22Rv1 (cell line): ENCODE data around the gene RRP1B.
A peak's percentile ranks its signal among the peaks of the same experiment; 100 is the strongest.

Source experiments
- H3K27ac ChIP-seq: fragments of 450-650 bp; 2 replicates; pipeline ENCODE4 v1.5.1; 2017
- CTCF ChIP-seq: fragments of 450-650 bp; IDR thresholded peaks from 2 replicates; pipeline ENCODE4 v1.5.1; 2017; ENCODE audit warnings: mild to moderate bottlenecking
- ZFX ChIP-seq: fragments of 450-650 bp; IDR thresholded peaks from 2 replicates; pipeline ENCODE4 v1.6.1; 2017; ENCODE audit warnings: antibody characterized with exemption, borderline replicate concordance

The RRP1B gene

GRCh38 chr21:43652616-43653015, 6.7 kb upstream of the RRP1B start:
- TF ChIP-seq CTCF, result no peak
- no peak for TF ChIP-seq ZFX
- no peak overlapping the region for H3K27ac ChIP-seq

- no peak overlapping the region for H3K27ac ChIP-seq
- no peak for TF ChIP-seq CTCF
- TF ChIP-seq ZFX, result no peak
Measured at GRCh38 chr21:43653626-43654025, 5.7 kb upstream of the RRP1B start.

GRCh38 chr21:43654806-43655489, 4.4 kb upstream of the RRP1B start:
- no peak overlapping the region for H3K27ac ChIP-seq
- TF ChIP-seq ZFX (no peak), CTCF (no peak)

GRCh38 chr21:43657355-43658087, 1.8 kb upstream of the RRP1B start:
- no peak overlapping the region for H3K27ac ChIP-seq
- TF ChIP-seq ZFX, result no peak
- TF ChIP-seq CTCF, result no peak

- TF ChIP-seq CTCF (no peak), ZFX (no peak)
- no peak overlapping the region for H3K27ac ChIP-seq
Measured at GRCh38 chr21:43658088-43658741, 1.1 kb upstream of the RRP1B start.

GRCh38 chr21:43658769-43659135, 608 bp upstream of the RRP1B start:
- H3K27ac ChIP-seq, result peak overlapping the region; percentile 82
- TF ChIP-seq ZFX (no peak), CTCF (no peak)

GRCh38 chr21:43662286-43662685, 2.9 kb downstream of the RRP1B start:
- TF ChIP-seq ZFX, result no peak
- TF ChIP-seq CTCF, result no peak
- H3K27ac ChIP-seq, result no peak overlapping the region
